BE2C (cell line): Measurements from ENCODE around the gene HNRNPM.

Experiments used
- DNase-seq: peaks from one replicate; pipeline ENCODE4 v3.0.0-alpha.2; 2020
- H3K27me3 ChIP-seq: fragments of 250-450 bp; sonication (Bioruptor Pico); 2 replicates; pipeline ENCODE4 v1.5.1; 2020; ENCODE audit warnings: mild to moderate bottlenecking
- H3K36me3 ChIP-seq: fragments of 250-450 bp; sonication (Bioruptor Pico); 2 replicates; pipeline ENCODE4 v1.5.1; 2020; ENCODE audit warnings: mild to moderate bottlenecking
- H3K4me1 ChIP-seq: fragments of 250-450 bp; sonication (Bioruptor Pico); 2 replicates; pipeline ENCODE4 v1.5.1; 2020
- H3K4me3 ChIP-seq: 2 replicates; pipeline ENCODE4 v1.5.1; 2011; ENCODE audit warnings: low read depth, low read length
- H3K9me3 ChIP-seq: fragments of 250-450 bp; sonication (Bioruptor Pico); 2 replicates; pipeline ENCODE4 v1.5.1; 2020
- CTCF ChIP-seq: IDR thresholded peaks from 2 replicates; pipeline ENCODE4 v1.5.1; 2012; ENCODE audit warnings: mild to moderate bottlenecking, low read depth, low read length

HNRNPM gene

GRCh38 chr19:8484331-8484894 is 39.6 kb downstream of the HNRNPM start:
- TF ChIP-seq CTCF = no peak
- Histone ChIP-seq H3K36me3 (peaks cover 73% of the 10 kb centered on the region), H3K4me1 (no peaks in the 10 kb centered on the region), H3K4me3 (no peak overlapping the region), H3K27me3 (no peaks in the 10 kb centered on the region), H3K9me3 (no peaks in the 10 kb centered on the region)
- DNase-seq = no peak

GRCh38 chr19:8485561-8486371 is 41.0 kb downstream of the HNRNPM start:
- DNase-seq = no peak
- no peak for TF ChIP-seq CTCF
- H3K4me3 ChIP-seq = no peak overlapping the region
- no peaks in the 10 kb centered on the region for H3K9me3 ChIP-seq
- H3K4me1 ChIP-seq = no peaks in the 10 kb centered on the region
- no peaks in the 10 kb centered on the region for H3K27me3 ChIP-seq
- peaks cover 77% of the 10 kb centered on the region for H3K36me3 ChIP-seq

DNA sequence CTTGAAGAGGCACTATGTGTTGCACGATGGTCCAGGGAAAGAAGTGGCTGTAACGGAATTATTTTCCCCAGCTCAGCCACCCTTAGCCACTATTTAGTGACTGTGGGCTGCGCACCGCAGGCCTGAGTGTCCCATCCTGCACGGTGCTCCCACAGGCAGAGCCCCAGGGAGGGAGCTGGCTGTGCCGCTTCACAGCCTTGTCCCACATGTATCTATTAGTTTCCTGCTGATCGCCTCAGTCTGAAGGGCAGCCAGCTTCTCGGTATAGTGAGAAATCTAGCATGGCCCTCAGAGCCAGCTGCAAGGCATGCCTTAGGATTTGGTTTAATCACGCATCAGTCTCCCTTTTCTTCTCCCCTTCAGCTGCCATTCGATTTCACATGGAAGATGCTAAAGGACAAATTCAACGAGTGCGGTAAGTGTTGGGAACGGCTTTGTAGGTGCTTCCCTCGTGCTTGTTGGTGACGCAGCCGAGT is 41.9 kb downstream of the HNRNPM start:
- Histone ChIP-seq H3K9me3 (no peaks in the 10 kb centered on the region), H3K36me3 (peaks cover 72% of the 10 kb centered on the region), H3K4me3 (no peak overlapping the region), H3K4me1 (no peaks in the 10 kb centered on the region), H3K27me3 (no peaks in the 10 kb centered on the region)
- no peak for DNase-seq
- no peak for TF ChIP-seq CTCF

GRCh38 chr19:8487137-8487851 is 42.5 kb downstream of the HNRNPM start:
- H3K27me3 ChIP-seq = no peaks in the 10 kb centered on the region
- no peaks in the 10 kb centered on the region for H3K9me3 ChIP-seq
- H3K36me3 ChIP-seq = peaks cover 69% of the 10 kb centered on the region
- no peak overlapping the region for H3K4me3 ChIP-seq
- H3K4me1 ChIP-seq = no peaks in the 10 kb centered on the region
- TF ChIP-seq CTCF = no peak
- DNase-seq = no peak

DNA sequence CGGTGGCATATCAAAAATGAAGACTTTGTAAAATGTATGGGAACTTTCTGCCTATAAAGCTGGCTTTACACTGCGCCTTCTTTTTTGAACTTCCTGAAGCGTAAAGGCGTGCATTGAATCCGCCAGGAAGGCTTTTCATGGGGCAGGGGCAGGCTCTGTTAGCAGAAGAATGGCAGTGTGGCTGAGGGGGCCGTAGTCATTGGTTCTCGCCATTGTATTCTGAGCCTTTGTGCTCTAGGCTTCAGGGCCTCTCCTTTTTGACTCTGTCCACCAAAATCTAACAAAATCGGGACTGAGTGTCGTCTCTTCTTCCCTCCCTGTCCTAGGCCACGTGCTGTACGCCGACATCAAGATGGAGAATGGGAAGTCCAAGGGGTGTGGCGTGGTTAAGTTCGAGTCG is 43.6 kb downstream of the HNRNPM start:
- Histone ChIP-seq H3K27me3 (no peaks in the 10 kb centered on the region), H3K9me3 (no peaks in the 10 kb centered on the region), H3K36me3 (peaks cover 61% of the 10 kb centered on the region), H3K4me3 (no peak overlapping the region), H3K4me1 (no peaks in the 10 kb centered on the region)
- no peak for TF ChIP-seq CTCF
- DNase-seq = no peak
